Mesothelial cell of epicardium (in vitro differentiated cells): ENCODE measurements around the gene KCNB1. TPM values are rescaled to one million over a fixed set of nuclear protein-coding genes. Genes with fewer than 3 reads are reported as not detected.

Source experiments
- DNase-seq, 2 experiments: peaks; one replicate each; pipeline ENCODE4 v3.0.0; 2021; ENCODE audit warnings: low spot score in 2 of 2; ENCODE audit not compliant: unreplicated experiment in 2 of 2
- H3K27ac Mint-ChIP-seq: 2 replicates; pipeline ENCODE4 v1.8.0; 2021; ENCODE audit warnings: mixed read lengths
- H3K27me3 Mint-ChIP-seq: 2 replicates; pipeline ENCODE4 v1.8.0; 2021; ENCODE audit warnings: low read depth, mixed read lengths
- H3K36me3 Mint-ChIP-seq: 2 replicates; pipeline ENCODE4 v1.8.0; 2021; ENCODE audit warnings: mixed read lengths
- H3K4me1 Mint-ChIP-seq: 2 replicates; pipeline ENCODE4 v1.8.0; 2021; ENCODE audit warnings: mixed read lengths
- H3K4me3 Mint-ChIP-seq: 2 replicates; pipeline ENCODE4 v1.8.0; 2021; ENCODE audit warnings: mild to moderate bottlenecking, moderate library complexity, mixed read lengths
- H3K9me3 Mint-ChIP-seq: 2 replicates; pipeline ENCODE4 v1.8.0; 2021; ENCODE audit warnings: mixed read lengths
- total RNA-seq: library from RNA; stranded (reverse); gene quantifications from 3 replicates; pipeline ENCODE4 v1.2.1, GENCODE V29; 2021
- TF ChIP-seq, protein P1 (sequence below): fragments of 200-600 bp; sonication (generic); IDR thresholded peaks from one replicate; pipeline ENCODE4 v1.5.0; 2021; ENCODE audit warnings: antibody characterized with exemption; ENCODE audit not compliant: unreplicated experiment

Gene KCNB1
- total RNA-seq, 1 donor from 2014 or later = 0.51 TPM

DNA sequence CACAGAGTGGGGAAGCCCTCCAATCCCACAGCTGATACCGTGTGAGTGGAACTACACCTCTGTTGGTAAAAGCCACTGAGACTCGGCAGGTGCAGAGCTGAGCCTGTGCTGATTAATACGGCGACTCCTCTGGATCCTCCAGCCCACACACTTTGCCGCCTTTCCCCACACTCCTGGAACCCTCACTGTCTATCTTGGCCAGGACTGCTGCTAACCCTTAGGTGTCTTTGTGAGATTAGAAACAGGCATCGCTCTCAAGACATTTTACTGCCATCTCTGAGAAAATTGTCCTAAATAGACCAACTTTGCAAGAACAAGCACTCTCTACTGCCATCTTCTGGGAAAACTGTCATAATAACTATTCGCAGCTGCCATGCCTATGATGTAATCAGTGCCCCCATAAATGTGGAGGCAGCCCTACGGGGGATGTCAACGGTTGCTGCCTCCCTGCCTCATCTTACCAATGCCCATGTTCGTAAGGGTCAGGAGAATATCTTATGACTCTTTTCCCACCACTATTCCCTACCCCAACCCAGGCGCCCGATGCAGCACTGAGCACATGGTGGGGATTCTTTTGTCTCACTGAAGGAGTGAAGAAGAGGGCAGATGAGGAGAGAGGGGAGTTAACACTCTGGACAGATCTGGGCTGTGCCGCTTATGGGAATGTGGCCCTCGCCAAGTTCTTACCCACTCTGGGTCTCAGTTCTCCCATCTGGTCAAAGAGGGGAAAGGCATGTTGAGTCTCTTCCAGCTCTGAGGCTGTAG lies 26.1 kb upstream of the KCNB1 start:
- H3K27ac Mint-ChIP-seq = peak overlapping the region; percentile 44
- TF ChIP-seq, protein P1, sequence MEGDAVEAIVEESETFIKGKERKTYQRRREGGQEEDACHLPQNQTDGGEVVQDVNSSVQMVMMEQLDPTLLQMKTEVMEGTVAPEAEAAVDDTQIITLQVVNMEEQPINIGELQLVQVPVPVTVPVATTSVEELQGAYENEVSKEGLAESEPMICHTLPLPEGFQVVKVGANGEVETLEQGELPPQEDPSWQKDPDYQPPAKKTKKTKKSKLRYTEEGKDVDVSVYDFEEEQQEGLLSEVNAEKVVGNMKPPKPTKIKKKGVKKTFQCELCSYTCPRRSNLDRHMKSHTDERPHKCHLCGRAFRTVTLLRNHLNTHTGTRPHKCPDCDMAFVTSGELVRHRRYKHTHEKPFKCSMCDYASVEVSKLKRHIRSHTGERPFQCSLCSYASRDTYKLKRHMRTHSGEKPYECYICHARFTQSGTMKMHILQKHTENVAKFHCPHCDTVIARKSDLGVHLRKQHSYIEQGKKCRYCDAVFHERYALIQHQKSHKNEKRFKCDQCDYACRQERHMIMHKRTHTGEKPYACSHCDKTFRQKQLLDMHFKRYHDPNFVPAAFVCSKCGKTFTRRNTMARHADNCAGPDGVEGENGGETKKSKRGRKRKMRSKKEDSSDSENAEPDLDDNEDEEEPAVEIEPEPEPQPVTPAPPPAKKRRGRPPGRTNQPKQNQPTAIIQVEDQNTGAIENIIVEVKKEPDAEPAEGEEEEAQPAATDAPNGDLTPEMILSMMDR = peak; percentile 37
- no peak overlapping the region for H3K4me3 Mint-ChIP-seq
- H3K9me3 Mint-ChIP-seq = no peaks in the 10 kb centered on the region
- no peaks in the 10 kb centered on the region for H3K27me3 Mint-ChIP-seq
- peaks cover 4% of the 10 kb centered on the region for H3K4me1 Mint-ChIP-seq
- DNase-seq = no peak
- H3K36me3 Mint-ChIP-seq = peaks cover 19% of the 10 kb centered on the region

- no peak overlapping the region for H3K27ac Mint-ChIP-seq
- no peak for DNase-seq
- no peaks in the 10 kb centered on the region for H3K27me3 Mint-ChIP-seq
- TF ChIP-seq, protein P1 = no peak
- no peak overlapping the region for H3K4me3 Mint-ChIP-seq
- H3K9me3 Mint-ChIP-seq = no peaks in the 10 kb centered on the region
- peaks cover 19% of the 10 kb centered on the region for H3K36me3 Mint-ChIP-seq
- H3K4me1 Mint-ChIP-seq = peaks cover 4% of the 10 kb centered on the region
These were observed 25.4 kb upstream of the KCNB1 start for GRCh38 chr20:49507741-49508434.

DNA sequence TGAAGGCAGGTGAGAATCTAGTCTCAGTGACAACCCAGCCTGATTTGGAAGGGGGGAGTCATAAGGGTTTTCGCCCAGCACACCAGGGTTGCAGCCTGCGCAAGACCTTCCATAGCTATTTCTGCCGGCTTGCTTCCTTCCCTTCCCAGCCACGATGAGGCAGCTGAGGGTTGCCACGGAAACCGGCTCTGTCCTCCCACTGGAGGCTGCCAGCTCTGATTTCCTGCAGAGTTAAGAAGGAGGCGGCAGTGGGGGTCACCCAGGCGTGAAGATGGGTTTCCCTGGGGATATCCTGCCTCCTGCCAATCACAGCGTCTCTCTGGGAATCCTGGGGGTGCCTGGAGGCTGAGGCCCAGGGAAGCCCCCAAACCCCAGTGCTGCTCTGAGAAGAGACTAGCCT lies 23.1 kb upstream of the KCNB1 start:
- DNase-seq = no peak
- Mint-ChIP-seq H3K27me3 (peaks cover 2% of the 10 kb centered on the region), H3K36me3 (peaks cover 13% of the 10 kb centered on the region), H3K27ac (no peak overlapping the region), H3K4me3 (no peak overlapping the region), H3K4me1 (no peaks in the 10 kb centered on the region), H3K9me3 (no peaks in the 10 kb centered on the region)
- TF ChIP-seq, protein P1 = no peak

DNA sequence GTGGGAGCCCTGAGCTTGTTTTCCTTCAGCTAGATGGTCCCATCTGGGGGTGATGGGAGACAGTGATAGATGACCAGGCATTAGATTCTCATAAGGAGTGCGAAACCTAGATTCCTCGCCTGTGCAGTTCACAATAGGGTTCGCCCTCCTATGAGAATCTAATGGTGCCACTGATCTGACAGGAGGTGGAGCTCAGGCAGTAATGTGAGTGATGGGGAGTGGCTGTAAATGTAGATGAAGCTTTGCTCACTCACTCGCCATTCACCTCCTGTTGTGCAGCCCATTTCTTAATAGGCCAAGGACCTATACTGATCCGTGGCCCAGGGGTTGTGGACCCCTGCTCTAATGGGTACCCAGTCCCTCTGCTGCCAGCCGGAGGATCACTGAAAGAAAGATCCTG lies 20.7 kb upstream of the KCNB1 start:
- Mint-ChIP-seq H3K36me3 (peaks cover 8% of the 10 kb centered on the region), H3K27ac (no peak overlapping the region), H3K4me3 (no peak overlapping the region), H3K4me1 (no peaks in the 10 kb centered on the region), H3K27me3 (peaks cover 5% of the 10 kb centered on the region), H3K9me3 (peaks cover 3% of the 10 kb centered on the region)
- no peak for DNase-seq
- TF ChIP-seq, protein P1 = no peak

GRCh38 chr20:49501917-49502316 lies 19.4 kb upstream of the KCNB1 start:
- no peak overlapping the region for H3K4me3 Mint-ChIP-seq
- no peaks in the 10 kb centered on the region for H3K4me1 Mint-ChIP-seq
- peaks cover 13% of the 10 kb centered on the region for H3K27me3 Mint-ChIP-seq
- H3K9me3 Mint-ChIP-seq = peaks cover 5% of the 10 kb centered on the region
- H3K36me3 Mint-ChIP-seq = peaks cover 3% of the 10 kb centered on the region
- no peak for DNase-seq
- TF ChIP-seq, protein P1 = no peak
- H3K27ac Mint-ChIP-seq = no peak overlapping the region
